GM18498 (cell line): Measurements from ENCODE around the gene ST6GALNAC3.

Experiments used
- ATAC-seq: cut with Tn5 transposase; IDR thresholded peaks from one replicate; pipeline ENCODE4 v1.9.1; 2021; ENCODE audit warnings: mild to moderate bottlenecking, moderate library complexity; ENCODE audit not compliant: unreplicated experiment

ST6GALNAC3 gene

DNA sequence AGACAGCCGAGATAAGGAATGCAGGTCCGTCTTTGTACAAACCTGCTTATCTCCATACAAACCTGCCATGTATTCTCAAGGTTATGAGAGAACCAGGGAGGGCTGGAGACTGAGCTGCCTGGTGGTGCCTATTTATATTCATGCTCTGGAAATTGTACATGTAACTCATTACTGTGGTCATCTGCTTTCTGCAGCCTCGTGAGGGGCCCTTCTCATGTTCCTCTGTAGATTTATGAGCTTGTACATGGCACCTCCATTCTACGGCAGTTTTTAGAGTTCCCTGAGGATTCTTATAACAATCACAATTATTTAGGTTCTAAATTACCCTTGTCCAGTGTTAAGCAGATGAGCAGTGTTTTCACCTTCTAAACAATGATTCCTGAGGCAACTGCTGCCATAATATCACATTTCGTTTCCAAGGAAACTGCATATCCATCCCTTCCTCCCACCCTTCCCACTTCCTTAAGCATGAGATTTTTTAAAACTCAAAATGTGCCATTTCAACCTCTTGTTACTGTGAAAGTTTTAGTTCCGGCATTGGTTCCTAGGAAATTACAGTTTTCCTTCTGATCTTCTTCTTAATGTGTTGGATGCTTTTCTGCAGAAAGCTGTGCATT is 112.1 kb downstream of the ST6GALNAC3 start:
- ATAC-seq = no peak

DNA sequence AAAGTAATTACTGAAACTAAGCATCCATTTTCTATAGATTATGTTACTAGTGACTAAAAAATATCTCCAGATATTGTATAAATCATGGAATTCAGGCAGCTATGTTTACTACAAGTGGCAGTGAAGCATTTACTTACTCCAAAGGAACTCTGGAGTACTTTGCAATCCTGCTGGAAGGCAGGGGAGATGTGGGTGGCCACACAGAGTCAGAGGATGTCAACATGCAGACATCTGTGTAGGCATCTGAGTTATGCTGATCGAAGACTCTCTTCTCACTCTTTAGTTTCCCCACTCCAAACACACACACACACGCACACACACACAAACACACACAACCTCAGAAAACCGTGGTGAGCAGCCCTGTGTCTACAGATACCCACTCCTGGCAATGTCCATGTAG is 112.9 kb downstream of the ST6GALNAC3 start:
- no peak for ATAC-seq

DNA sequence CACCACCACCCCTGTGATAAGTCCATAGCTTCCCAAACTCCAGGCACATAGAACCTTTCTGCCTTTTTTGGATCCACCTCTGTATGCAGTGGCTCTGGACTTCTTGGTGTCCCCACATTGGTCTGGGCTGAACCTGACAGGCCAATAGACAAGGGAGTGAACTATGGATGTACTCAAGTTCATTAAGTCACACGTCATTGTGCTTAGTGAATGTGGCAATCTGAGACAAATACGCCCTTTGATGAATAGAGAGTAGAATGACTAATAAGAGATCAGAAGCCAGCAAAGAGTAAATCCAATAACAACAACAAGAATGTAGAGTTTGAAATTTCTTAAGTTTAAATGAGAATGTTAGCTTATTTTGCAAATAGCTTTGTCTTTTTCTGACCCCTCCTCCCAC is 114.8 kb downstream of the ST6GALNAC3 start:
- ATAC-seq = no peak

DNA sequence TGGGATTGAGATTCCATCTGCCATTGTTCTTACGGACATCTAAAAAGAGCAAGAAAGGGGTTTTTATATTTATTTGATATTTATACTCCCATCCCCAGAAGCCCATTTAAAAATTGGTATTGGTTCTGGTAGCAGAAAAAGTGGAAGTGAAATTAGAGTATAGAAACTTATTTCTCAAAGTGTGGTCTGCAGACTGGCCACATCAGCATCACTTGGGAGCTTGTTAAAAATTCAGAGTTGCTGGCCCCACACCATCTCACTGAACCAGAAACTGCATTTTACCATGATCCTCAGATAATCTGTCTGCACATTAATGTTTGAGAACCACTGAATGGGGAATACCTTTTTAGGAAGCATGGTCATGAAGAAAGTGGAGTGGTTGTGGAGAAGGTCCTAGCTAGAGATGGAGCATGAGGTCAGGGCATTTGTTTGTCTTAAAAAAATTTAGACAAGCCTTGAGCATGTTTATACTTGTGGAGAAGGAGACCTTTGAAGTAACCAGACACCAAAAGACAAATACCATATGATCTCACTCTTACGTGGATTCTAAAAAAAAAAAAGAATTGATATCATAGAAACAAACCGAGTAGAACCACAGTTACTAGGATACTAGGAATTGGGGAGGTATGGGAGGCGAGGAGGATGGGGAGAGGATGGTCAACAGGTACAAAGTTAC is 116.3 kb downstream of the ST6GALNAC3 start:
- peak; percentile 69 for ATAC-seq

DNA sequence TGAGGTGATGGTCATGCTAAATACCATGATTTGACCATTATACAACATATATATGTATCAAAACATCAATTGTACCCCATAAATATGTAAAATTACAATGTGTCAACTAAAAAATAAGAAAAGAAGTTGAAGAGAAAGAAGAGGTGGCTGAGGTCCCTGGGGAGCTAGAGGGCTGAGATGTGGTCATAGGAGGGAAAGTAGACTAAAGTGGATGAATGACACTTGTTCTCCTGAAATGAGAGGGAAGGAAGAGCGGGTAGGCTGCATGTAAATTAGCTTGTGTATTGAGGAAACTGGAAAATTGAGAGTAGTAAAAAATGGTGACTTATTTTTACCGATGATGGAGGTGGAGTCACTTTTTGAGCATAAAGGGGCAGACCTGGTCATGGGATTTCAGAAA is 117.0 kb downstream of the ST6GALNAC3 start:
- no peak for ATAC-seq

DNA sequence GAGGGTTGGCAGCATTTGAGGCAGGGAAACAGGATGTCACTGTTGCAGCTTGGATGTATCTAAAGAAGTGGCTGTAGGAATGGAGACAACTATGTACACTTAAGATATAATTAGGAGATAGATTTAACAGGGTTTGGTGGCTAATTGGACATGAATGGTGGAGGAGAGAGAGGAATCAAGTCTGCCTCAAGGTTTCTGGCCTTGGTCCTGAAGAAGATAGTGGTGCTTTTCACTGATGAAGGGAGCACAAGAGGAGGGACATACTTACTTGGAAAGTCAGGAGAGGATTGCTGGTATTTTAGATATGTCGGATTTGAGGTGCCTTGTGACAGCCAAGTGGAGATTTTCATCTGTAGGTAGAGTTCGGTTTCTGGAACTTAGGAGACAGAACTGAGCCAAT is 123.9 kb downstream of the ST6GALNAC3 start:
- no peak for ATAC-seq

DNA sequence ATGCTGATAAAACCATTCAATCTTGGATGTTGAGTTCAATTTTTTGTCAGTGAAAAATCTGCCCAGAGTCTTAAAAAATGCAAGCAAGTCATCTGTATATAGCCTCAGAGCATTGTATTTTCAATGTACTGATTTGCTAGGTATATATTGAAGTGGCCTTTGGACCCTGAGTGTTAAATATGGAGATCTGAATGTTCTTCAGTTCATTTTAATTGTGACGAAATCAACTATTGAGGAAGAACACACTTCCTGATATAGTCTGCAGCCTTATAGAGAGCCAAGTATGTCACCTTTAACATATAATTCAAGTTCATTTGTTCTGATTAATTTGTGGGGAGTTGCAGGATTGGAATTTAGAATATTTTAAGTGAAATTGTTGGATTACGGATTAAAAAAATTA is 128.1 kb downstream of the ST6GALNAC3 start:
- ATAC-seq = no peak

DNA sequence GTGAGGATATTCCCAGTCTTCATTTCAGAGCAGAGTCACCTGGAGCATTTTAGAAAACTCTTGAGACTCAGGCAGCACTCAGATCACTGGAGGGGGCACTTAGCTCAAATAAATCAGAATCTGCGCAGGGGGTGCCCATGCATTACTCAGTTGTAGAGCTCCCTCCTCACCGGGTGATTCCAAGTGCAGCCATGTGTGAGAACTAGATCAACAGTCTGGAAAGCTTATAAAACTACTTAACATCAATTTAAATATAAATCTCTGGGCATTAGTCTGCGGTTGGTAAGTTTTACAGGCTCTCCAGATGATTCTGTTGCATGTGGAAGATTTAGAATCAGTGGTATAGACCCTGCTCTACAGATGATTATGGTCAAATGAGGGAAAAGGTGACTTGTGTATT is 128.6 kb downstream of the ST6GALNAC3 start:
- no peak for ATAC-seq

DNA sequence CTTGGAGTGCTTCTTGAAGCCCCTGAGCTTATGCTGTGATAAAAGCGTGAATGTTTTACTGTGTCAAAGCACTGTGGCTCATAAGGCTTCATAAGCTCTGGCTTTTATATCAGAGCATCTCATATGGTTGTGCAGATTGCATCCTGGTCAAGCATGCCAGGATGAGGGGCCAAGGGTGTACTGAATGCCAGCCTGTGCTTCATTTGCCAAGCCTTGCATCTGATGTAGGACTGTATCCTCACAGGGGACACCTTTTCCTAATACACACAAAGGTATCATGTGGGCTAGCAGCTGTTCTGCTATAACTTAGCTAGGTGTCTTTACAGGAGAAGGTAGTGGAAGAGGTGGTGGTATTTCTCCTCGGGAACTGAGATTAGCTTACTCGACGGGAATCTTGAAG is 134.7 kb downstream of the ST6GALNAC3 start:
- ATAC-seq = no peak

DNA sequence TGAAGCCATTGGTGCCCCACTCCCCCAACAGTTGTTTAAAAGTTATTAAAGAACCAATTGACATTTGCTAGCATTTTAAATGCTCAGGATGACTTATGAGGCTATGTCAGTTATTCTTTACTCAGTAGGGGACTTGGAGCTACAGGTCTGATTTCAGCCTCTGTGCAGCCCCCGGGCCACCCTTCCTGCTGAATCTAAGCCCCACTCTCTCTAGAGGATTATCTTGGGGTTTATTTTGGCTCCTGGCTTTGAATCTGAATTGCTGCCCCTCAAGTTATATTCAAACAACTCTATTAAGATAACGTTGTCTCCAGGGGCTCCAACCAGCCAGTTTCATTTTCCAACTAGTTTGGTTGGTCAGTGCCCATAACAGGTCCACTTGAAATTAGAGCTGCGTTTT is 135.1 kb downstream of the ST6GALNAC3 start:
- ATAC-seq = no peak

DNA sequence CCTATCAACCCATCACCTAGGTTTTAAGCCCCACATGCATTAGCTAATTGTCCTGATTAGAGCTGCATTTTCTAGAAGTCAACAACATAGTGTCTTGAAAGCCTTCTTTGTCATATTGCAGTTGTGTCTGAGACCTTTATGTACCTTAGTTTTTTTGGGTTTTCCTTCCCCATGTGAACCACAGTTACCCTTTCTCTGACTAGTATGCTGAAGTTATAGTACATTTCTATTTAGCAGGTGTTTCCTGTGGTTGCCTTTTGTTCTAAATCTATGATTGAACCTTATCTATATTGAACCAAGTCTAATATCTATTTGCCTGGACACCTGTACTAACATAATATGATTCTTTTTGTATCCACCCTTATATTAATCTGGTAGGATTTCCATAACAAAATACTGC is 135.6 kb downstream of the ST6GALNAC3 start:
- no peak for ATAC-seq

DNA sequence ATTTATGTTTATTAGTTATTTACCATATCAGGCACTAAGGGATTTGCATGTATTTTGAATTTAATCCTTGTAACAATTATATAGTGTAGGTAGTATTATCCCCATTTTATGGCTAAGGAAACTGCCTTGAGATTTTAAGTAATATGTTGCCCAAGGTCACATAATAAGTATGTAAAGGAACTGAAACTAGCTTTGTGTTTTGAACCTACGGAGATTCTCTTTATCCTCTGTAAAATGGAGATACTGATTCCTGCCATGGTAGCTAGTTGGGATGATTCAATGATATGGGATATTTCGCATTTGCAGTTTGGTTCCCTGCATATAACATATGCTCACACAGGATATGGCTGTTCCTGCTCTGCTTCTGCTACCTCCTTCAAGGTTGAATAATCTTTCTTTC is 144.3 kb downstream of the ST6GALNAC3 start:
- ATAC-seq = no peak

DNA sequence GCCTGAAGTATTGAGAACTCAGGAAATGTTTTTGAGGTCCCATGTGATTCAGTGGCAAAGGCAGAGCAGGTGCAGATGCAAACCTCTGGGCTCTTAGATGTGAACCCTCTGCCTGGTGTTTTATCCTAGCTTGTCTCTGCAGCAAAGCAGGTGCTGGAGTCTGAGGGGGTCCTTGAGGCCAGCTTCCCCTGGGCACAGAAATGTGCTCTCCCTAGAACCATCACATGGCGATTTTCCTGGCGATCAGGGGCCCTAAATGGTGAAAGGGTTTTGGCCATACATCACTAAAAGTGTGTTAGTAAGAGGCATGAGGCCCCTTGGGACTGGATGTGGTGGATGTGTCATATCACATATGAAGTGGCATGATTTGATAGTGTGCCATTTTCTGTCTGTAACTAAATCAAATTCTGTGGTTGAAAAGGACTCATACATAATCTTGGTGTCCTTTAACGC is 144.8 kb downstream of the ST6GALNAC3 start:
- no peak for ATAC-seq

DNA sequence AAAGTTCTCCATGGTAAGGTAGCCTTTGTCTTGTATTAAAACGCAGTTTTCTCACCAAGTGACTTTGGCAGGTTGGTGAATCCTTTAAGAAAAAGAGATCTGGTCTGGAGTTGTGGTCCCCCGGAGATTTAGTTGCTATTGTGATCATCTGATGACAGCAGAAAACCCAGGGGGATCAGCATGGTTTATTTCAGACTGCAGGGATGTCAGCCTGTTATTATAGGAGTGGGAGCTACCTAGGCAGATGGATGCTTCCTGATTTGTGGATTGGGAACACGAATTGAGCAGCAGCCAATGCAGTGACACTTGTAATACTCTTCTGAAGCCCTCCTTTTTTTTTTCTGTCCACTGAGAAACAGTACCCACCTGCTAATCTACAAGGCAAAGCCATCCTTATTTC is 150.2 kb downstream of the ST6GALNAC3 start:
- no peak for ATAC-seq

DNA sequence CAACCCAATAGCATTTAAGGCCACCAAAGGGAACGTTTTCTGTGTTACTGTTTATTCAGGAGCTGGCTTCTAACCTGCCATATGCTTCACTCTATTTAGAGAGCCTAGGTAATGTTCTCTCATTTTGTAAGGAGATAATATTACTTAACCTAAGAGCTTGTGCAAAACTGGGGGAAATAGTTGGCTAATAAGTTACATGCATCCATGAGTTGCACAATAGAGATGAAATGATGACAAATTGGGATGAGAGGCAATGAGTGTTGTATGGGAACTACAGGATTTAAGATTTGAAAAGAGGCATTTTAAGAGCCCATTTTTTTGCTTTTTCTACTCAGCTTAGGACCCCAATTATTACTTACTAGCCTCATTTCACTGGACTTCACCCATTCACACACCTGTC is 151.0 kb downstream of the ST6GALNAC3 start:
- ATAC-seq = no peak

DNA sequence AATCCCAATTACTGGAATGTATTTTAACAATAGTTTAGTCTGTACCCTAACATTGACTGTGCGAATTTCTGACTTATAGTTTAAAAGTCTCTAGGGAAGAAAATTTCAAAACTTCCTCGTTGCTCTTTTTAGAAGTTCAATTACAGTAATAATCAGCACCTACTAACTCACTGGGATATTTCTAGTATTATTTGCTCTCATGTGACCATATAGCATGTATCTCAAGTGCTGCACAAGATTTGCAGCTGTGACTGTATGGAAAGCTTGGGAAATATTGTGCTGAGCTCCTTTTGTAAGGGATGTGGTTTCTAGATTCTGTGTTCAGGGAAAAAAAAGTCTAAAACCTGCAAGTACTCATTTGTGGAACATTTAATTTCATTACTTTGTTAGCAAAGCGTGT is 153.1 kb downstream of the ST6GALNAC3 start:
- ATAC-seq = no peak

DNA sequence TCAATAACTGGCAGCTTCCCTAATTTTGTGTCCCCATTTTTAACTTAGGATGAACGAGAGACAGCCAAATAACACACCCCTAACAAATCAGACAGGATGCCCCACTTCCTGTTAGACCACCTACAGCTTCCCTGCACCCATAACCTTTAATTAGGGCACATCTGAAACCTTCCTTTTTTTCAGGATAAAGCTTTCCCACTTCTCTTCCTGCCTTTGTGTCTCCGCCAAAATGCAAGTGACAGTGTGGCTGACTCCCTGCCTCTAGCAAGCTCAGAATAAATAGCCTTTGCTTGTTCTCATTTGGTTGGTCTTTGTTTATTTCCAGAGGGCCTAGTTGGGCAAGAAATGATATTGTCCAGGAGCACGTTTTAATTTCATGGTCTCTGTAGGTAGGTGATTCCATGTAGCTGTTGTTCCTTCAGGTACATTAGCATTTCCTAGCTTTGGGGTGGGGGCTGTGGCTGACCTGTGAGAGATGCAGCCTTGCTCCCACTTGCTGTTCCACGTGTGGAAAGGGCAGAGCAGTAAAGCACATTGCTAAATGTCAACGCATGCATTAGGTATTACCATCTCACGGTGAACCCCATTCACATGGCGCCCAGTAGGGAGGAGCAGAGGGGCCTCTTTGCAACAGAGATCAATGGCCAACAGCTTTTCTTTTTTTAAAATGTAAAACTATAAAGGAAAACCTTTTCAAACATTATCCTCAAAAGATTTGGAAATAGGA is 154.9 kb downstream of the ST6GALNAC3 start:
- no peak for ATAC-seq

DNA sequence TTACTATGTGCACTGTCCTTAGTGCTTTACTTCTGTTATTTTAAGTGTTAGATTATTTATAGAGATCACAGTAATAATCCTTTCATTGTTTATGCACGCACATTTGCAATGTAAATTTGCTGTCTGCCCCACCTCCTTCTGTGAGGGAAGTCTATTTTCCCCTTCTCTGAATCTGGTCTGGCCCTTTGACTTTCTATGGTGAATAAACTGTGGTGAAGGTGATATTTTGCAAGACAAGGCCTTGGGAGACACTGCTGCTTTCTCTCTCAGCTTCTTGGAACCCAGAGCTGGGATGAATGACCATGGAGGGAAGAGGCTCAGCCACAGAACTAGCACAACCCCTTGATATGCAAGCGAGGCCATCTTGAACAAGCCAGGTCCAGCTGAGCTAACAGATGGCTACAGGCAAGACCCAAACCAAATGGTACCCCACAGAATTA is 156.3 kb downstream of the ST6GALNAC3 start:
- ATAC-seq = no peak

DNA sequence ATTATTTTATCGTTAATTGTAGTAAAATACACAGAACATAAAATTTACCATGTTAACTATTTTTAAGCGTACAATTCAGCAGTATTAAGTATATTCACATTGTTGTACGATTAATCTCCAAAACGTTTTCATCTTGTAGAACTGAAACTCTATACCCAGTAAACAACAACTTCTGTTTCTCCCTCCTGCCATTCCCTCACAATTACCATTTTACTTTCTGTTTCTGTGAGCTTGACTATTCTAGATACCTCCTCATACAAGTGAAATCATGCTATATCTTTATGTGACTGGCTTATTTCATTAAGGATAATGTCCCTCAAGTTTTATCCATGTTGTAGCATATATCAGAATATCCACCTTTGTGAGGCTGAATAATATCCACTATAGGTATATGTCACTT is 156.8 kb downstream of the ST6GALNAC3 start:
- ATAC-seq = no peak

DNA sequence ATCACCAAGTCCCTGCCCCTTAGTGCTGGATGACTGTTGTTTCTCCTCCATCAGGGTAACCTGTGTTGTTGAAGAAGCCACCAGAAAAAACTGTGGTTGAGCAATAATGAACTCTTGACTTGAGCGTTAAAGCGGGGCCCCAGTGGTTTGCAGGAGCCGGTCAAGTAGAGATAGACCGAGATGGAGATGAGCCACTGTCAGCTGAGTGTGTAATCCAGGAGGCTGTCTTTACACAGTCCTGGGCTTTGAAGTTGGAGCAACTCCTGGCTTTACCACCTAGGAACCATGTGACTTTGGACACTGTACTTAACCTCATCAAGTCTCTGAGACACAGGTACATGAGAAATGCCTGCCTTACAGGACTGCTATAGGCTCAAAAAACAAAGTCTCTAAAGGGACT is 158.1 kb downstream of the ST6GALNAC3 start:
- no peak for ATAC-seq

DNA sequence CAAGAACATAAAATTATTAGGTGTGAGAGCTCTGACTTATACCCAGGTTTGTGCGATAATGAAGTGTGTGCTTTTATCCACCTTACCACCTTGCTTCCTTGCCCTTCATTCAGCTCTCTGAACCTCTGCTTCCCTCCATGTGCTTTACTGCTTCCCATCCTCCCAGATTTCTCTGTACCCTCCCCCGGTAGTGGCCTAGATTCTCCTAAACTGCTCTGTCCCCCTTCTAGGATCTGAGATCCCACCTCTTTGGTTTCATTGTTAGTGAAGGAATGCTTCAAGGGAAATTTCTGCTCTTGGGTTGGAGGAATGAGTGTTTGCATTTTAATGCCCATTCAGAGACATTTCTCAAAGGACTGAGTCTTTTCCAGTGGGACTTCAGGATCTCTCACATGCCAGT is 159.5 kb downstream of the ST6GALNAC3 start:
- no peak for ATAC-seq

DNA sequence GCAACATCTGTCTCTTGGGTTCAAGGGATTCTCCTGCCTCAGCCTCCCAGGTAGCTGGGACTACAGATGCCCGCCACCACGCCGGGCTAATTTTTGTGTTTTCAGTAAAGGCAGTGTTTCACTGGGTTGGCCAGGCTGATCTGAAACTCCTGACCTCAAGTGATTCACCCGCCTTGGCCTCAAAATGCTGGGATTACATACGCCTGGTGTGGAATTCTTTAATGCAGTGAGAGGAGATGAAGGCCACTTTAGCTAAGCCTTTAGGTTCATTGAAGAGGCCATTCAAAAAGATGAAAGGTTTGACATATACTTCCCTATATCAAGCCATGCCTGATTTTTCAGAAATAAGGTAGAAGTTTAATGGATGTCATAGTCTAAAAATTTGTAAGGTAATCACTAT is 162.7 kb downstream of the ST6GALNAC3 start:
- no peak for ATAC-seq
